Renal cortical epithelial cell (primary cell): ENCODE measurements around the gene NGEF. TPM values are rescaled to one million over a fixed set of nuclear protein-coding genes. Genes with fewer than 3 reads are reported as not detected.

Experiments
- DNase-seq: peaks from one replicate; pipeline ENCODE4 v3.0.0-alpha.2; 2011; ENCODE audit warnings: low read depth
- total RNA-seq: library from RNA; depleted of rRNA; stranded (reverse); fragments of >200 nt; gene quantifications from 2 replicates; pipeline ENCODE4 v1.2.3, GENCODE V29; 2014

The NGEF gene
- total RNA-seq, 1 donor from 2014 or later, result 0.75 TPM

GRCh38 chr2:233000886-233001750 lies 11.9 kb downstream of the NGEF start:
- no peak for DNase-seq

- no peak for DNase-seq
These were observed 13.7 kb downstream of the NGEF start for GRCh38 chr2:232999354-232999753.

GRCh38 chr2:232998666-232998985 lies 14.4 kb downstream of the NGEF start:
- no peak for DNase-seq

GRCh38 chr2:232997749-232998665 lies 15.0 kb downstream of the NGEF start:
- DNase-seq, result no peak

- no peak for DNase-seq
These were observed 18.6 kb downstream of the NGEF start for GRCh38 chr2:232994446-232994845.

GRCh38 chr2:232993231-232993821 lies 19.7 kb downstream of the NGEF start:
- no peak for DNase-seq

GRCh38 chr2:232986155-232986554 lies 26.9 kb downstream of the NGEF start:
- no peak for DNase-seq

- DNase-seq, result no peak
These were observed 28.4 kb downstream of the NGEF start for GRCh38 chr2:232984451-232985207.

- DNase-seq, result no peak
These were observed 29.4 kb downstream of the NGEF start for GRCh38 chr2:232983669-232984140.

GRCh38 chr2:232982926-232983668 lies 30.0 kb downstream of the NGEF start:
- no peak for DNase-seq

GRCh38 chr2:232981767-232982360 lies 31.2 kb downstream of the NGEF start:
- no peak for DNase-seq

- DNase-seq, result no peak
These were observed 31.7 kb downstream of the NGEF start for GRCh38 chr2:232981356-232981755.

- DNase-seq, result peak; percentile 42
These were observed 32.4 kb downstream of the NGEF start for GRCh38 chr2:232980683-232981082.

GRCh38 chr2:232979871-232980461 lies 33.1 kb downstream of the NGEF start:
- DNase-seq, result peak; percentile 91

- no peak for DNase-seq
These were observed 35.6 kb downstream of the NGEF start for GRCh38 chr2:232977438-232977971.

- no peak for DNase-seq
These were observed 36.2 kb downstream of the NGEF start for GRCh38 chr2:232976666-232977437.

- DNase-seq, result no peak
These were observed 36.9 kb downstream of the NGEF start for GRCh38 chr2:232976176-232976575.

- no peak for DNase-seq
These were observed 38.7 kb downstream of the NGEF start for GRCh38 chr2:232974396-232974795.

- no peak for DNase-seq
These were observed 39.3 kb downstream of the NGEF start for GRCh38 chr2:232973796-232974195.
